ENCODE data around the gene POLR3E.

The POLR3E gene

DNA sequence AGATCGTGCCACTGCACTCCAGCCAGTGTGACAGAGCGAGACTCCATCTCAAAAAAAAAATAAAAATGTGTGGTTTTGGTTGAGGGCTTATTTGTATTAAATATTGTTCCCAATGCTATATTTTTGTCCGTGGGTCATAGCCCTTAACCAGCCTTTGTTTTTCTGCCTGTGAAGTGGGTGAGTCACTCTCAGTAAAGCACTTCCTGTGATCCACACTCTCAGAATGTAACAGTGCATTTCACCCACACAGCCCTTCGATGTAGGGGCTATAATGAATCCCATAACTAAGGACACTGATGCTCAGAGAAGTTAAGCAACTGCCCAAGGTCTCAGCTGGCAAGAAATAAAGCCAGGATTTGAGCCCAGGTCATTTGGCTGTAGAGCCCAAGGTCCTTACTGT lies 34.7 kb upstream of the POLR3E start:
- no peak for TF ChIP-seq ZFX (IDR thresholded peaks at IDR 0.05; ENCODE audit: borderline replicate concordance)
- TF ChIP-seq, protein P1, sequence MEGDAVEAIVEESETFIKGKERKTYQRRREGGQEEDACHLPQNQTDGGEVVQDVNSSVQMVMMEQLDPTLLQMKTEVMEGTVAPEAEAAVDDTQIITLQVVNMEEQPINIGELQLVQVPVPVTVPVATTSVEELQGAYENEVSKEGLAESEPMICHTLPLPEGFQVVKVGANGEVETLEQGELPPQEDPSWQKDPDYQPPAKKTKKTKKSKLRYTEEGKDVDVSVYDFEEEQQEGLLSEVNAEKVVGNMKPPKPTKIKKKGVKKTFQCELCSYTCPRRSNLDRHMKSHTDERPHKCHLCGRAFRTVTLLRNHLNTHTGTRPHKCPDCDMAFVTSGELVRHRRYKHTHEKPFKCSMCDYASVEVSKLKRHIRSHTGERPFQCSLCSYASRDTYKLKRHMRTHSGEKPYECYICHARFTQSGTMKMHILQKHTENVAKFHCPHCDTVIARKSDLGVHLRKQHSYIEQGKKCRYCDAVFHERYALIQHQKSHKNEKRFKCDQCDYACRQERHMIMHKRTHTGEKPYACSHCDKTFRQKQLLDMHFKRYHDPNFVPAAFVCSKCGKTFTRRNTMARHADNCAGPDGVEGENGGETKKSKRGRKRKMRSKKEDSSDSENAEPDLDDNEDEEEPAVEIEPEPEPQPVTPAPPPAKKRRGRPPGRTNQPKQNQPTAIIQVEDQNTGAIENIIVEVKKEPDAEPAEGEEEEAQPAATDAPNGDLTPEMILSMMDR (IDR thresholded peaks at IDR 0.05): no peak
- no peak overlapping the region for H3K27ac ChIP-seq

- TF ChIP-seq ZFX (IDR thresholded peaks at IDR 0.05; ENCODE audit: borderline replicate concordance): no peak
- TF ChIP-seq, protein P1 (IDR thresholded peaks at IDR 0.05): no peak
- no peak overlapping the region for H3K27ac ChIP-seq
Observed at GRCh38 chr16:22264786-22265185, 32.4 kb upstream of the POLR3E start.

DNA sequence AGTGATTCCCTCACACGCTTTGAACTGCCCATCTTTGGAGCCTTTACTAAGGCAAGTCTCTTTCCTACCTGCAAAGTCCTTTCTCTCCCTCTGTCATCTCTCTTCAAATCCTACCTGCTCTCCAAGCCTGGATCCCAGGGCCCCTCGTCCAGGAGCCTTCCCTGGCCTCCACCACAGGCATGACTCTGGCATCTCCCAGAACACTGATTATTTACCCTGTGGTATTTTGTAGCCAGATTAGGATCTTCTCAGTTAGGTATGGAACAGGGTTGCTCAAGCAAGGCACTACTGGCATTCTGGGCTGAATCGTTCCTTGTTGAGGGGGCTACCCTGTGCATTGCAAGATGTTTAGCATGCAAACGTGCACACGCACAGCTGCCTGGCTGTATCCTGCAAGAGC lies 31.9 kb upstream of the POLR3E start:
- no peak overlapping the region for H3K27ac ChIP-seq
- no peak for TF ChIP-seq ZFX (IDR thresholded peaks at IDR 0.05; ENCODE audit: borderline replicate concordance)
- TF ChIP-seq, protein P1 (IDR thresholded peaks at IDR 0.05): no peak

DNA sequence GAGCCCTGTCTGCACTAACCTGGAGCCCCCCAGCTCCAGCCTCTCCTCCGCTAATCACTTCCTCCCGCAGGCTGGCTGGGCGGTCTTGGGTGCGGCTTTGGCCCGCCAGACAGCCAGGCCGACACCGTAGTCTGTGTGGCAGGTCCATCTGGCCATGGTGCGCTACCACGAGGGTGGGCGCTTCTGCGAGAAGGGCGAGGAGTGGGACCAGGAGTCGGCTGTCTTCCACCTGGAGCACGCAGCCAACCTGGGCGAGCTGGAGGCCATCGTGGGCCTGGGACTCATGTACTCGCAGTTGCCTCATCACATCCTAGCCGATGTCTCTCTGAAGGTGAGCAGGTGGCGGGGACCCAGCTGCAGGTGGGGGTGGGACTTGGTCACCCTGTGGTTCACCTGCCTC lies 30.7 kb upstream of the POLR3E start:
- TF ChIP-seq, protein P1 (IDR thresholded peaks at IDR 0.05): no peak
- TF ChIP-seq ZFX (IDR thresholded peaks at IDR 0.05; ENCODE audit: borderline replicate concordance): no peak
- no peak overlapping the region for H3K27ac ChIP-seq

- TF ChIP-seq ZFX (IDR thresholded peaks at IDR 0.05; ENCODE audit: borderline replicate concordance): no peak
- TF ChIP-seq, protein P1 (IDR thresholded peaks at IDR 0.05): no peak
- no peak overlapping the region for H3K27ac ChIP-seq
Observed at GRCh38 chr16:22267764-22268163, 29.4 kb upstream of the POLR3E start.

GRCh38 chr16:22270525-22270924 lies 26.7 kb upstream of the POLR3E start:
- no peak overlapping the region for H3K27ac ChIP-seq

DNA sequence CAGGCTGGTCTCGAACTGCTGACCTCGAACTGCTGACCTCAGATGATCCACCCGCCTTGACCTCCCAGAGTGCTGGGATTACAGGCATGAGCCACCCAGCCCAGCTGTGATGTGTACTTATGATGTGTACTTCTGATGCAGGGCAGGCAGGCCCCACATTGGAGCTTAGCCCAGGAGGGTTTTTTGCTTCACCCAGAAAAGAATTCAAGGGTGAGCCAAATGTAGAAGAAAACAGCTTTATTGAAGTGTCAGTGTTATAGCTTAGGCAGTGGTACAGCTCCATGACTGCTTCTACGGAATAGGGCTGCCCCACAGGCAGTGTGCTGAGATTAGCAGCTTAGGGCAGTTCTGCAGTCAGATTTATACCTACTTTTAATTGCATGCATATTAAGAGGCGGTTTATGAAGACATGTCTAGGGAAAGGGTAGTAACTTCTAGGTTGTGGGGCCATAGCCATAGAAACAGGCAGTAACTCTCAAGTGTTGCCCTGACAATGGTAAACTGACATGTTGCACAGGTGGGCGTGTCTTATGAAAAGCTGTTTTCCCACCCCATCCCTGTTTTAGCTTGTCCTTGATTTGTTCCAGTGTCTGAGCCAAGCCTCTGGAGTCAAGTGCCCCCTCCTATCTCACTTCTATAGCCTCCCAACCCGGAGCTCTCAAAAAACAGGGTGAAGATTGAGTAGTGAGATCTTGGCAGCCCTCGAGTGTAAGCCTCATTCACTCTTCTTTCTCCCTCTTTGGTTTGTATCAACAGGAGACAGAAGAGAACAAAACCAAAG lies 24.1 kb upstream of the POLR3E start:
- TF ChIP-seq ZFX (IDR thresholded peaks at IDR 0.05; ENCODE audit: borderline replicate concordance): no peak
- TF ChIP-seq, protein P1 (IDR thresholded peaks at IDR 0.05): no peak
- H3K27ac ChIP-seq: no peak overlapping the region

More at GRCh38 chr16:22270525-22270924, 26.7 kb upstream of the POLR3E start:
- TF ChIP-seq, protein P1 (IDR thresholded peaks at IDR 0.05): no peak
- no peak for TF ChIP-seq ZFX (IDR thresholded peaks at IDR 0.05; ENCODE audit: borderline replicate concordance)

Data from 22Rv1 (cell line).